Activated naive CD4-positive, alpha-beta T cell treated with anti-CD3 and anti-CD28 coated beads, Interleukin-2, amount 50 U/mL, for 24 hours (primary cell): Measurements from ENCODE around the gene TBX5.

ENCODE experiments used
- H3K27ac Mint-ChIP-seq: one replicate; pipeline ENCODE4 v1.8.0; 2021; ENCODE audit warnings: mild to moderate bottlenecking, mixed read lengths
- H3K27me3 Mint-ChIP-seq: one replicate; pipeline ENCODE4 v1.8.0; 2021; ENCODE audit warnings: mixed read lengths
- H3K36me3 Mint-ChIP-seq: one replicate; pipeline ENCODE4 v1.8.0; 2021; ENCODE audit warnings: mixed read lengths
- H3K4me1 Mint-ChIP-seq: one replicate; pipeline ENCODE4 v1.8.0; 2021; ENCODE audit warnings: mixed read lengths
- H3K4me3 Mint-ChIP-seq: one replicate; pipeline ENCODE4 v1.8.0; 2021; ENCODE audit warnings: mild to moderate bottlenecking, mixed read lengths
- H3K9me3 Mint-ChIP-seq: one replicate; pipeline ENCODE4 v1.8.0; 2021; ENCODE audit warnings: mixed read lengths

TBX5 gene

DNA sequence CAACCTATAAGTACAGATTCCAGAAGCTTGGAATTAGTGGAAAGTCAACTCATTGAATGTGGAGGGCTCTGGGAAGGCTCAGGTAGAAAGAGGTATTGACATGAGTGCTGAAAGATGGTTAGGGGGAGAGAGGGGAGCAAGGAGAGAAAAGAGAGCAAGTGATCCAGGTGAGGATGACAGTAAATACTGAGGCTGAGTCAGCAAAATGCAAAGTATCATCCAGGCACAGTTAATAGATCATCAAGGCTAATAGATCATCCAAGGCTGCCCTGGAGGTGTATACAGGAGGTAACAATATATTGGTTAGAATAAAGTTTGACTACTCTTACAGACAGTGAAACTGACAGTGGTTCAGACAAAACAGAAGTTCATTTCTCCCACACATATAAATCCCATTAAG lies 100.5 kb downstream of the TBX5 start:
- H3K36me3 Mint-ChIP-seq, result no peaks in the 10 kb centered on the region
- peaks cover 2% of the 10 kb centered on the region for H3K27me3 Mint-ChIP-seq
- H3K9me3 Mint-ChIP-seq, result no peaks in the 10 kb centered on the region
- no peak overlapping the region for H3K4me3 Mint-ChIP-seq
- no peak overlapping the region for H3K27ac Mint-ChIP-seq
- no peaks in the 10 kb centered on the region for H3K4me1 Mint-ChIP-seq
